CD4-positive, alpha-beta T cell treated with Interleukin-17A for 1 hour (primary cell): ENCODE data around the gene TAS2R8.
"Not testable (repeated sequence)": the region's sequence is repeated elsewhere in the genome, so short reads cannot be mapped to it uniquely, and the experiment has no call there.

Experiments
- DNase-seq: peaks from one replicate; pipeline ENCODE4 v3.0.0-alpha.2; 2020

TAS2R8 gene

GRCh38 chr12:10807186-10807585 is at the start of gene TAS2R8:
TSS of gene TAS2R8 (minus strand) at chr12:10807286. CDS start at chr12:10806980, 306 bp downstream.
- no peak for DNase-seq

GRCh38 chr12:10855807-10856206 is 48.7 kb upstream of the TAS2R8 start:
- DNase-seq: no peak

DNA sequence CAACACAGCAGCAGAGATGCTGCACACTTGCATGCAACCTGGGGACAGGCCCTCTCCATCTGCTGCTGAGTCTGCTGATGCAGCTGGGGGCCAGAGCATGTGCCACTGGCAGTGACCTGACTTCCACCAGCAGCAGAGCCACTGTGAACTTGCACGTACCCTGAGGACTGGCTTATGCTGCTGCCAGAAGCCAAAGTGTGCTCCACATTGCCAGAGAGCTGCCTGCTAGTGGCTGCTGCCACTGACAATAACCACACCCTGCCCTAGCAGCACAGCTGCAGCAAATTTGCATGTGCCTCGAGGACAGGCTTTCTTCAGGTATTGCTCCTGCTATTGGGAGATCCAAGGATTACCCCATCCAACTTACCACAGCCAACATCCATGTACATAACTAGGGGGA is 46.7 kb upstream of the TAS2R8 start:
- no peak for DNase-seq

DNA sequence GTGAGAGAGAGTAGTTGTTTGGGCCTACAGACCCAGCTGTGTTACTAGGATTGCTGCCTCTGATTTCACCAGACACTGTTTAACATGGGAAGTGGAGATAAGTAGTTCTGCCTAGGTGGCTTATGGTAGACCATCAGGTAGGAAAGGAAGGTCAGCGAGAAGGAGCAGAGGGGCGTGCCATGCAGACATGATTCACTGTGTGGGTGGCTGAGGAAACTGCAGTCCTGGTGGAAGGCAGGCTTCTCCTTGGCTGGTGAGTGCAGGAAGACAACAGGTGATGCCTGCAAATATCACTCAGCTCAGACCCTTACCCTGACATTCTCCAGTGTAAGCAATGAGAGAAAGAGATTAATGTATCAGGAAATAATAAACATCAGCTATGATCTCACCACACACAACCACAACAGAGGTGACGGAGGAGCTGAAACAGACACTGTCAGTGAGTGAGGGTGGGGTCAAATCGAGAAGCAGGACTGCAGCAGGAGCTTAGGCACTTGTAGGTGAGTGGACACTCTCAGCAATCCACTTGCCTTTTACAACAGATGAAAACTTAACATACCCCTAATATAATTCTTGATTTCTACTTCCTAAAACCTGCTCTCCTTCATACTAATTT is 44.3 kb upstream of the TAS2R8 start:
- peak; percentile 2 for DNase-seq

DNA sequence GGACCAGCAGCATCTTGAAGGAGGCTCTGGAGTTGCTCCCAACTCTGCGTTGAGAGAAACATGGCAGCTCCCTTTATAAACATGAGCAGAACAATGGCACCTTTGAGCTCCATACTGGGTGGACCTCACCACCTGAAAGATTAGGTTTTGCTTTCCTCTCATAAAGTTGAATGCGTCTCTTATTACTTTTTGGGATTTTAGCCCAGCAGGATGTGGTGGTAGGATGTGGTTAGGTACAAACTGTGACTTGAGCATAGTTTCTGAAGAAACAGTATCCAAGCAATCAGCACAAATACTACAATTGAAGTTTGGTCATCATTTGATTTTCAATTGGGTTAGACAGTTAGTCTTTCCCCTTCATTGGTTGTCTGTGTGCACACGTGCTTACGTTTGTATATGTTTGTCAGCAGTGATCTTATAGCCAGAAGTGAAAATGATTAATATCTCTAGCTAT is 42.4 kb upstream of the TAS2R8 start, which contains the start of gene PRR4:
TSS of gene PRR4 (minus strand) at position 51 of the 454 bp plus-strand sequence. CDS start at position 13, 38 bp downstream.
- DNase-seq: peak; percentile 36

DNA sequence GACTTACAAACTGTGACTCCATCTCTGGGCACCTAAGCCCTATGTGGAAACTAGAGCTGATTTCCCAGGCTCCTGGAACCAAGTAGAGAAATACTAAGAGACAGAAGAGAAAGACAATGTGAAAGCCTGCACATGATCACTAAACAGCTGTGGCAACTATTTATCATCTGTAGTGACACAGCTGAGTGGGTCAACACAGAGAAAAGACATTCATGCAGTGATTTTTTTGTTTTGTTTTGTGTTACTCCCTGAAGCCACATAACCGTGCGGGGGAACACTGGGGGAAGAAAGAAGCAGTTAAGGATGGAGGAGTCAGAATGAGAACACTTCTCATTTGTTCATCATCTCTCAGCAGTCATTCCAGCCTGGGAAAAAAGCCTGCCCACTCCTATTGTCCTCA is 40.7 kb upstream of the TAS2R8 start:
- DNase-seq: no peak

- no peak for DNase-seq
These were observed 35.8 kb upstream of the TAS2R8 start for GRCh38 chr12:10842862-10843261.

DNA sequence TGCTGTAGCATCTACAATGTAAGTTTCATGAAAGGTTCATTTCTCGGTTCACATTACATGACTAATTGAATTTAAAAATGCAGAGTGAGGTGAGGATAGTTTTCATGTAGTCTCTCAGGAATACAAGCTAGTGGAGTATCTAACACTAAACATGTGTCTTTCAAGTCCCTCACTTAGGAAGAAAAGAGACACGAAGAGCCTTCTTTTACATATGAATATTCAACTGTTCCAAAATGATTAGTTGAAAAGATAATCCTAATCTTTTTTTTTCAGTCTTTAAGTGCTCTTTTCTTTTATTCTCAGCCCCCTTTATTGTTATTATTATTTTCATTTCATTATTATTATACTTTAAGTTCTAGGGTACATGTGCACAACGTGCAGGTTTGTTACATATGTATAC is 31.4 kb upstream of the TAS2R8 start:
- DNase-seq: no peak

DNA sequence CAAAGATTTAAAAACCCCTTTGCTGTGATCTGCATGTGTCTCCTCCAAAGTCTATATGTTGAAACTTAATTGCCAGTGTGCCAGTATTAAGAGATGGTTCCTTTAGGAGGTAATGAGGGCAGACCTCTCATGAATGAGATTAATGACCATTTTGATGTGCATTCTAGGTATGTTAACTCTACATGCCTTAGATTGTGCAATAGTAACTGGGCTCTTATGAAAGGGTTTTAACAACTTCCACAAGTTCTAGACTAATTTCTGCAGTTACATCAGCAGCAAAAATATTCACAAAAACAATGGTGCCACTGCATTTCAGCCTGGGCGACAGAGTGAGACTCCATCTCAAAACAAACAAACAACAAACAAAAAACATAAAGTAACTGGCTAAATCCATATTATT is 22.9 kb upstream of the TAS2R8 start:
- no peak for DNase-seq

DNA sequence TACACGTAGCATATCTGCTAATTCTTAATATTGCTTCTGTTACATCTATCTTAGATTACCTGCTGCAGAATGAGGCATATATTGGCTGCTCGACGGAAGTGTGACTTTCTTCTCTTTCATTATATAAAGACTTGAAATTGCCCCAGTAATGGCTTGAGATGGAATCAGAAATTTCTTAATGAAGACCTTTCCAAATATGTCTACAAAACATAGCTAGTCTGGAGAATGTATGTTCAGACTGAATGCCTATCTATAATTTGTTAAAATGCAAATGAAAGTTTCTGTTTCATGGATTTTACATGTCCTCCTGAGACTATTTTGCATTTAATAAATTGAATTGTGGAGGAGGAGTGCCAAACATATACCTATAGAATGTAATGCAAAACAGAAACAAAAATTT is 19.2 kb upstream of the TAS2R8 start, which contains the start of gene TAS2R10:
TSS of gene TAS2R10 (minus strand) at position 101 of the 400 bp plus-strand sequence. CDS start at position 12, 89 bp downstream.
- DNase-seq: no peak

- no peak for DNase-seq
These were observed 17.9 kb upstream of the TAS2R8 start for GRCh38 chr12:10824957-10825356.

- DNase-seq: no peak
These were observed 4.9 kb upstream of the TAS2R8 start for GRCh38 chr12:10811883-10812536.

DNA sequence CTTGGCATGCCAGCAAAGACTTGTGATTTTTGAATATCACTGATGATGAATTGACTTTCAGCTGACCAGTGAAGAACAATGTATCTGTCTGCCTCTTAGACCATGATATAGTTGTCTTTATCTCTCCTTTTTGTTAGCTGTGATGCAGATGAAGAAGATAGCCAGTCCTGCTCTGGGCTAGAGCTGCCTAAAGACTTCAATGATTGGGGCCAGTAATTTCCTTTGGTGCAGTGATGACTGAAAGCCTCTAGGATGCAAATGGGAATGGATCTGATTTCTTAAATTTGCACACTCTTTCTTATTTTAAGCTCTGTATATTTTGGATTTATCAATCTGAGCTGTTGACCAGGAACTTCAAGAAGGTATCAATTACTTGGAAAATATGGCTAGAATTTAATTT is 3.0 kb upstream of the TAS2R8 start, which contains the start of gene TAS2R9:
TSS of gene TAS2R9 (minus strand) at position 101 of the 400 bp plus-strand sequence. CDS start at position 8, 93 bp downstream.
- no peak for DNase-seq

- DNase-seq: no peak
These were observed 4.5 kb downstream of the TAS2R8 start, which contains the start of gene TAS2R7 for GRCh38 chr12:10802587-10802986. TSS of gene TAS2R7 (minus strand) at chr12:10802627. CDS start at chr12:10802570, 57 bp downstream.

- DNase-seq: no peak
These were observed 5.3 kb downstream of the TAS2R8 start for GRCh38 chr12:10801741-10802140.

GRCh38 chr12:10794222-10794621 is 12.9 kb downstream of the TAS2R8 start:
- DNase-seq: no peak

GRCh38 chr12:10791769-10792168 is 15.3 kb downstream of the TAS2R8 start:
- not testable (repeated sequence) for DNase-seq

- no peak for DNase-seq
These were observed 23.8 kb downstream of the TAS2R8 start for GRCh38 chr12:10783252-10783651.

DNA sequence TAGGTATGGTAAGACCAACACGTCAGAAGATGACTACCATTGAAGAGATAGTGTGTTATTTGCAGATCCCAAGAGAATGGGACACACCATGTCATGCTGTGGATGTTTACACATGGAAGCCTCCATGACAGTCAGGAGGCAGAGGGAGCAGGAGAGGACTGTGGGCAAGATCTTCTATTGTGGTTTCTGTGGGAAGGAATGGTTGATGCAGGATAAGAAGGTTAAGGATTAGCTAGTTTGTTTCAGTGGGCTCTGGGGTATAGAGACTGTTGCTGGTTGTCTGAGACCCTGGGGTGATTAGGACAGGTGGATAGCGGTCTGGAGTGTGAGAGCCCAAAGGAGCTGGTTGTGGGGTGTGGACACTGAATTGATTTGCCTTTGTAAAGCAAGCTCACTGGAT is 28.0 kb downstream of the TAS2R8 start:
- no peak for DNase-seq

DNA sequence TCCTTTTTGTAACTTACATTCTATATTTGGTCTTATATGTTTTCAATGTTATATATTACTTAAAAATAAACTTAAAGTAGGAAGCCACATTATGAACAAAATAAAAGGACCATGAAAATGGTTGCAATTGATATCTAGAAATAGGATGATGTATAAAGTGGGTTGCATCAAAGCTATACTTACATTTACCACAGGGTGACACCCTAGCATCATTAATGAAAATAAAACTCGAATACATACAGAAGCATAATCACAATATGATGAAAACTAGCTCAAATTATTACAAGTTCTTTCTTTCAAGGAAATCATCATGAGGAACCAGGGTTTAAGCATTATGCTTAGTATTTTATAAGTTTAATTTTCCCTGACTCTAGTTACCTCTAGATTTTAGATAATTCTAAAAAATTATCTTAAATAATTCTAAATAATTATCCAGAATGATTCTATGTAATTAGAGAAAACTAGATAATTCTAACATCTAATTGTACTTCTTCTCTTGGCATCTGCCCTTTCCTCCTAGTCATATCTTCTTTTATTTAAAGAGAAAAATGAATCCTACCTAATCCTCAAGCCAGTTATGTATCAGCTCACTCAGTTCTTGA is 35.9 kb downstream of the TAS2R8 start:
- DNase-seq: peak; percentile 63

- DNase-seq: no peak
These were observed 47.4 kb downstream of the TAS2R8 start for GRCh38 chr12:10759657-10760056.

- DNase-seq: no peak
These were observed 50.9 kb downstream of the TAS2R8 start for GRCh38 chr12:10756194-10756593.
